HUES6 (cell line): ENCODE measurements around the gene TNIK.

ENCODE experiments used
- H3K27ac ChIP-seq: 2 replicates; pipeline ENCODE4 v1.7.0; 2013; ENCODE audit warnings: low read depth, mild to moderate bottlenecking, low read length, inconsistent platforms
- H3K27me3 ChIP-seq: 2 replicates; pipeline ENCODE4 v1.6.1; 2013; ENCODE audit warnings: low read length; ENCODE audit not compliant: control insufficient read depth, insufficient read depth
- H3K36me3 ChIP-seq: 2 replicates; pipeline ENCODE4 v1.6.1; 2013; ENCODE audit warnings: low read length; ENCODE audit not compliant: control insufficient read depth, insufficient read depth
- H3K4me1 ChIP-seq: 2 replicates; pipeline ENCODE4 v1.6.1; 2013; ENCODE audit warnings: low read length; ENCODE audit not compliant: control insufficient read depth, insufficient read depth
- H3K4me3 ChIP-seq: 2 replicates; pipeline ENCODE4 v1.5.1; 2013; ENCODE audit warnings: low read depth, low read length
- H3K9ac ChIP-seq: one replicate; pipeline ENCODE4 v1.6.1; 2013; ENCODE audit warnings: mild to moderate bottlenecking, low read length
- H3K9me3 ChIP-seq: 2 replicates; pipeline ENCODE4 v1.6.1; 2013; ENCODE audit warnings: low read depth, low read length; ENCODE audit not compliant: control insufficient read depth, insufficient read depth

The TNIK gene

DNA sequence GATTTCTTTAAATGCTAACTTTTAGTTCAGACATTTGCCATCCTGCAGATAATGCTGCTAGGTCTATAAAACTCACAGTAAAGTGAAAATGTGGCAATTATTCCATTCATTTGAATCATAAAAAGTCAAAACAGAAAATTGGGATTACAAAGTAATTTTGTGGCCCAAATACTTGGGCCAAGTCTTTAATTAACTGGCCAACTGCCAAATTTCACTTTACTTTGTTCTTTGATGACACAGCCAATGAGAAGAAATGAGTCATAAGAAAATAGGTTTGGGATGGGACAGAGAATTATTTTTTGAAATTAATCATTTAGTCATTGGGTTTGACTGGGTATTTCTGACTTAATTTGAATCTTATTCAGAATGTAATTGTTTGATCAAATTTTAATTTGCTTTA is 343.8 kb downstream of the TNIK start:
- H3K4me3 ChIP-seq: no peak overlapping the region
- no peak overlapping the region for H3K27ac ChIP-seq
- peaks cover 8% of the 10 kb centered on the region for H3K4me1 ChIP-seq
- H3K9me3 ChIP-seq: no peaks in the 10 kb centered on the region
- H3K9ac ChIP-seq: no peak overlapping the region
- no peaks in the 10 kb centered on the region for H3K27me3 ChIP-seq
- H3K36me3 ChIP-seq: peaks cover 5% of the 10 kb centered on the region; the same call in 1 of the 2 replicates

DNA sequence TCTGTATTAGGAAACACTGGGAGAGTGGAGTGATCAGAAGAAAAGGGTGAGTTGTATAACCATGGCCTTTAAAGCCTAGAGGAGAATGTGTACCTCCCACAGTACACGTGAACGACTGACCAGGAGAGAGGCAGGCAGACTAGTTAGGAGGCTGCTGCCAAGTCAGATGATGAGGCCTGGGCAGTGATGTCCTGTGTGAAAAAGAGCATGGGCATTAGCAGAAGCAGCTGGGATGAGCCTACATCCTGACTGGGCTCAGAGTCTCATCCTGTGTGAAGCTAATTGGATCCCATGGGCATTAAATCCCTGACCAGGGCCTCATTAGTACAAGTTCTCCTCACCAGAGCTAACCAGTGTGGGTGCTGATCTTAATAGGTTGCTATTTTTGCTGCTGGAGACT is 344.5 kb downstream of the TNIK start:
- Histone ChIP-seq H3K36me3 (peaks cover 6% of the 10 kb centered on the region; the same call in 1 of the 2 replicates), H3K27me3 (no peaks in the 10 kb centered on the region), H3K4me1 (peaks cover 8% of the 10 kb centered on the region), H3K9me3 (no peaks in the 10 kb centered on the region), H3K27ac (no peak overlapping the region), H3K9ac (no peak overlapping the region), H3K4me3 (no peak overlapping the region)

DNA sequence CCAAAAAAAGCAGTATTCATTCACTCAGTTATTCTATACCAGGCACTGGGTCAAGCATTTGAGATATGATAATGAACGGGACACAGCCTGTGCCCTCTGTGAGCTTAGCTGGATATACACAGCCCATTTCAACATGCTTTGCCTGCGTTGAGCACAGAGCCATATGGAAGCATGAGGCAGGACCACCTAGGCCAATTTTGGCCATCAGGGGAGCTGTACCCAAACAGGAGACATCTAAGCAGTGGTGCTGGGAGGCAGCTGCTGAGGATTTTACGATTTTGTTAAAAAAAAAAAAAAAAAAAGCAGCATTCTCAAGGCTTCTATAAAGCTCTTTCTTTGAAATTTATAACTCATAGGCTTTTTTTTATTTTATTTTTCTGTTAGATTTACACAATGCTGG is 346.5 kb downstream of the TNIK start:
- H3K27ac ChIP-seq: no peak overlapping the region
- H3K9ac ChIP-seq: no peak overlapping the region
- no peak overlapping the region for H3K4me3 ChIP-seq
- no peaks in the 10 kb centered on the region for H3K9me3 ChIP-seq
- H3K36me3 ChIP-seq: peaks cover 13% of the 10 kb centered on the region; the same call in 1 of the 2 replicates
- H3K4me1 ChIP-seq: peaks cover 8% of the 10 kb centered on the region
- H3K27me3 ChIP-seq: no peaks in the 10 kb centered on the region

DNA sequence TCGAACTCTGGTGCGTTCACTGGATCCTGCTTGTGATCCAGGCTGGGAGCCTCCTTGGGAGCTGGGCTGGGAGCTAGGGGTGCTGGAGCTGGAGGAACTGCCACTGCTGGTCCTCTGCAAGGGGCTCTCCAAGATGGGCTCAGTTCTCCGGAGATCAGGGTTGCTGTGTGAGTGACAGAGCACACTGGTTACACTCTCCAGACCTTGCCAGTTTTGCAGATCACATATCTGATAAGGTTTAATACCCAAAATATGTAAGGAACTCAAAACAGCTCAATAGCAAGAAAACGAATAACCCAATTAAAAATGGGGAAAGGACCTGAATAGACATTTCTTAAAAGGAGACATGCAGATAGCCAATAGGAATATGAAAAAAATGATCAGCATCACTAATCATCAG is 349.5 kb downstream of the TNIK start:
- Histone ChIP-seq H3K9ac (no peak overlapping the region), H3K27me3 (no peaks in the 10 kb centered on the region), H3K9me3 (no peaks in the 10 kb centered on the region), H3K4me3 (no peak overlapping the region), H3K27ac (no peak overlapping the region), H3K4me1 (no peaks in the 10 kb centered on the region), H3K36me3 (peaks cover 13% of the 10 kb centered on the region; the same call in 1 of the 2 replicates)

DNA sequence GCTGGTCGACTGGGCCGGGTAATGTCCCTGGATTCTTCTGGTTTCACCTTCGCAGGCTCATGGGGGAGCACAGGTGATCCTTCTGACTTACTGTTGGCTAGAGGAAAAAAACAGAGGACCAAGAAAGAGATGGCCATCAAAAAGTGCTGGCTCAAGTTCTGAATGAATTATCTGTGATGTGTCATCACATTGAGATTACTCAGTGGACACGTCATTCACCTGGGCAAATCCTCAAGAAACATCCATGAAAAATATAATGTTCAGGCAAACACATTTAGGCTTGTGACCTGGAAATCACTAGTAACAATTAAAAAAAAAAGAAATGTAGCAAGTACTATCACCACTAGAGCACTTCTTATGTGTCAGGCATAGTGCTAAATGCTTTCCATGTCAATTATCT is 352.1 kb downstream of the TNIK start:
- H3K36me3 ChIP-seq: peaks cover 8% of the 10 kb centered on the region; the same call in 1 of the 2 replicates

DNA sequence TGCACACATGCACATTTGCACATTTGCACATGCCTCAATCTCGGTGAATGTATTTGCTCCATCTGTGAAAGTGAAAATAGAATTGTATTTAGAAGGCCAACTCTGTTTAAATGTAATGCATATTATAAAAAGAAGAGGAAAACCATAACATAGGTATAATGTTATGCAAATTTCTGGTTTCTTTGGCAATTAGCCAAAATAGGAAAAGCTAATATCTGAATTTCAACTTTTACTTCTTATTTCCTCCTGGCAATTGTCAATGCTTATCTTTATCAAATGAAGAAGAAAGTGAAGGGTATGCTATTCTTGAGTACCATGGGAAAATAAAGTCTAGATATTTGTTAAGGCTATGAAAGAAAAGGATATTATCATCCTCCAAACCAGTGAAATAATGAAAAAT is 357.0 kb downstream of the TNIK start:
- Histone ChIP-seq H3K4me1 (no peaks in the 10 kb centered on the region), H3K27me3 (no peaks in the 10 kb centered on the region), H3K9ac (no peak overlapping the region), H3K36me3 (0 out of 2 replicates have a peak, but pooled peaks cover 3% of the 10 kb centered on the region), H3K9me3 (no peaks in the 10 kb centered on the region), H3K27ac (no peak overlapping the region), H3K4me3 (no peak overlapping the region)

More for the DNA sequence above, 352.1 kb downstream of the TNIK start:
- H3K4me3 ChIP-seq: no peak overlapping the region
- H3K4me1 ChIP-seq: no peaks in the 10 kb centered on the region
- no peak overlapping the region for H3K9ac ChIP-seq
- no peaks in the 10 kb centered on the region for H3K9me3 ChIP-seq
- no peak overlapping the region for H3K27ac ChIP-seq
- H3K27me3 ChIP-seq: no peaks in the 10 kb centered on the region

DNA sequence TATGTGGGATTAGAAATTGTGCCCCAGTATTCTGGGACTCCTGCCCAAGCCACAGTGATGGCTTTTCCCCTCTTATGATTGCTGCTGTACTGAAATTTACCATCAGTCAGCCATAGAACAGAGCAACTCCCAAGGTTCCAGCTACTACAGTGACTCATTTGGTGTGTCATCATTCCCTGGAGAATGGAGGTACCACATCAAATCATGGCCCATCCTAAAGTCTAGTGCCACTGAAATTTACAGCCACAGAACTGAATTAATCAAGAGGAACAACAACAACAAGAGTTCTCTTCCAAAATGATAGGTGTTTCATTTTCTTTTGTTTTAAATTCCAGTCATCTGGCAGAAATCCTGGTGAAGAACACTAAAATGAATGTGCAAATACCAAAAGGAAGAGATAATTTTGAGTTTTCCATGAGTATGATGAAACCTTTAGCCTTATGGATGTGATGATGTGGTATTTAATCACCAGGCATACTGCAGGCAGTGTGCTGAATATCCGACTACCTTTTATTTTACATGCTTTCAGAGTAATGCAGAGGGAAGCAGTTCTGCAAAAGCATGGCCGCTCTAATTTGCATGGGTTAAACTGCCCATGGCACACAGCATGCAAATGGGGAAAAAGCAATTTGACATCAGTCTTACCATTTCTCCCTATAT is 358.1 kb downstream of the TNIK start:
- Histone ChIP-seq H3K27me3 (no peaks in the 10 kb centered on the region), H3K4me3 (no peak overlapping the region), H3K36me3 (peaks cover 5% of the 10 kb centered on the region; the same call in 1 of the 2 replicates)

DNA sequence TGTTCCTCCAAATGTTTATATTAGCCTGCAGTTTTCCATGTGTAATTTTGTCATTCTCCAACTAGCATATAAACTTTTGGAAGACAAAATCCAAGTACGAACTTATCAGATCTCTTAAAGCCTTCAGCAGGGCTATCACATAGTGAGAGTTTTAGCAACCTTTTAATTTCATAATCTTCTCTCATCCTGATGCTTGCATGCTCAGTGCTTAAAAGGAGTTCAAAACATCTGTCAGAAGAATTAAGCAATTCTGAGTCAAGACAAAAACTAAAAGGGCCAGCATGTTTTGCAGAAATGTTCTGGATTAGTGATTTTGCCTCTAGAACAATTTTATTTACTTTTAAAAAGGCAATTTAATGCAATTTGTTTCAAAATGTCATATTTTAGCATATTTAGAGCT is 360.3 kb downstream of the TNIK start:
- 0 out of 2 replicates have a peak, but pooled peaks cover 3% of the 10 kb centered on the region for H3K9me3 ChIP-seq
- H3K9ac ChIP-seq: no peak overlapping the region
- H3K27ac ChIP-seq: no peak overlapping the region
- H3K4me1 ChIP-seq: no peaks in the 10 kb centered on the region
- peaks cover 5% of the 10 kb centered on the region; the same call in 1 of the 2 replicates for H3K36me3 ChIP-seq
- no peak overlapping the region for H3K4me3 ChIP-seq
- H3K27me3 ChIP-seq: no peaks in the 10 kb centered on the region

More for the DNA sequence above, 358.1 kb downstream of the TNIK start:
- H3K4me1 ChIP-seq: no peaks in the 10 kb centered on the region
- H3K9ac ChIP-seq: no peak overlapping the region
- H3K27ac ChIP-seq: no peak overlapping the region
- 0 out of 2 replicates have a peak, but pooled peaks cover 2% of the 10 kb centered on the region for H3K9me3 ChIP-seq

DNA sequence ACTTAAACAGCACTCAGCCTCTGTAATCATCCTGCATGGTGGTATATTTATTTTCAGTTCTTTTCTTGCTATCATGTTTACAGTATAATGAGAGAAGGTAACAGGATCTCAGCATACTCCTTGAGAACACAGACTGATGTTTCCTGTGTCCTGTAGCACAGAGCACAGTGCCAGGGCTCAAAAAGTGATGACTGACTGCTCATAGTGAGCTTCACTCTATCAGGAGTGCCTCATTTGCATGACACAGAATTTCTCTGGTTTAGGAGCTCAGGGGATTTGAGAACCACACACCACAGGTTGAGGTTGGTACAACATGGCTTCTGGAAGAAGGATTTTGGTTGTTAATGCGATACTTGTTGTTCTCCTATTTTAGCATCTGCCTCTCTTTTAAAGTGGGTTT is 365.1 kb downstream of the TNIK start:
- no peak overlapping the region for H3K4me3 ChIP-seq
- H3K27ac ChIP-seq: no peak overlapping the region
- H3K36me3 ChIP-seq: peaks cover 2% of the 10 kb centered on the region; the same call in 1 of the 2 replicates
- H3K27me3 ChIP-seq: no peaks in the 10 kb centered on the region
- H3K4me1 ChIP-seq: no peaks in the 10 kb centered on the region
- H3K9me3 ChIP-seq: 0 out of 2 replicates have a peak, but pooled peaks cover 3% of the 10 kb centered on the region
- no peak overlapping the region for H3K9ac ChIP-seq

DNA sequence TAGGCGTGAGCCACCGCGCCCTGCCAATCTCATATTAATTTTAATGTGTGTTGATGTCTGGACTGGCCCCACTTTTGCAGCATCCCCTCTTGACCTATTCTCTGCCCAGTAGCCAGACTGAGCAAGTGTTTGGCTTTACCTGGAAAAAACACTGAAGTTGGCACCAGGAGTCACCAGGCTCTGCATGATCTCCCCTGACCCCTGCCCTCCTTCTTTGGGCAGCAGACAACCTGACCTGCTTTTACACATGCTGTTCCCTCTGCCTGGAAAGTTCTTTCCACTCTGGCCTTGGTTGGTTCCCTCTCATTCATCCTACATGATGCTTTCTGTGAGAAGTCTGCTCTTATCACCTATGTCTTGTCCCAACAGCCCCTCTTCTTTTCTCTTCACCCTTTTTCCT is 365.8 kb downstream of the TNIK start:
- Histone ChIP-seq H3K36me3 (peaks cover 2% of the 10 kb centered on the region; the same call in 1 of the 2 replicates), H3K27me3 (no peaks in the 10 kb centered on the region), H3K4me3 (no peak overlapping the region), H3K4me1 (no peaks in the 10 kb centered on the region), H3K9ac (no peak overlapping the region), H3K27ac (no peak overlapping the region), H3K9me3 (0 out of 2 replicates have a peak, but pooled peaks cover 3% of the 10 kb centered on the region)

DNA sequence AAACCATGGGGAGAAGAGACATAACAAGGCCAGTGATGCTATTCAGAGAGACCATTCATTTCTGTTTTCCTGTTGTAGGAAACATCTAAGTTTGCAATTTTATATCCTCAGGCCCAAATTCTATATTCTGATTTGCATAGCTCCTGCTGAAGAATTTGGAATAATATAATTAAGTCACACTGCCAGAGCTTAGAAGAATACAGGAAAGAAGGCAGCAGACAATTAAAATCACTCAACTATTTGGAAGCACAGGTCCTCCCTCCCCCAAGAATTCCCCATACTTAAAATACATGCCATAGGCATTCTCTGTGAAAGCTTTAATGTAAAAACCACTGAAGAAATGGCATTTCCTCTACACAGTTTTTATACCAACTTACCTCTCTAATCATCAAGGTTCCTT is 366.7 kb downstream of the TNIK start:
- no peaks in the 10 kb centered on the region for H3K4me1 ChIP-seq
- H3K36me3 ChIP-seq: peaks cover 2% of the 10 kb centered on the region; the same call in 1 of the 2 replicates
- 0 out of 2 replicates have a peak, but pooled peaks cover 3% of the 10 kb centered on the region for H3K9me3 ChIP-seq
- no peaks in the 10 kb centered on the region for H3K27me3 ChIP-seq
- no peak overlapping the region for H3K9ac ChIP-seq
- no peak overlapping the region for H3K4me3 ChIP-seq
- H3K27ac ChIP-seq: no peak overlapping the region
